ENCODE data around the gene ROBO1.

GRCh38 chr3:78641703-78642102 lies 1126.1 kb downstream of the ROBO1 start:
- TF ChIP-seq POLR2A (IDR thresholded peaks at IDR 0.05; ENCODE audit: low read depth, low read length) (no peak), POLR2AphosphoS5 (IDR thresholded peaks at IDR 0.05; ENCODE audit: low read depth, low read length) (no peak)

All from GM12892 (cell line).